Ishikawa (cell line): ENCODE results near the gene MYO5A.

Experiments used
- CEBPB ChIP-seq: IDR thresholded peaks from 2 replicates; pipeline ENCODE4 v1.6.1; 2012
- CREB1 ChIP-seq: IDR thresholded peaks from 2 replicates; pipeline ENCODE4 v1.6.1; 2012; ENCODE audit warnings: low read depth
- EGR1 ChIP-seq: IDR thresholded peaks from 2 replicates; pipeline ENCODE4 v1.6.1; 2012
- EP300 ChIP-seq: IDR thresholded peaks from 2 replicates; pipeline ENCODE4 v1.6.1; 2012; ENCODE audit warnings: borderline replicate concordance
- FOXM1 ChIP-seq: IDR thresholded peaks from 2 replicates; pipeline ENCODE4 v1.6.1; 2012; ENCODE audit warnings: low read depth, borderline replicate concordance
- MAX ChIP-seq: IDR thresholded peaks from 2 replicates; pipeline ENCODE4 v1.6.1; 2012
- NFIC ChIP-seq: IDR thresholded peaks from 2 replicates; pipeline ENCODE4 v1.6.1; 2012
- RAD21 ChIP-seq: IDR thresholded peaks from 2 replicates; pipeline ENCODE4 v1.6.1; 2012; ENCODE audit warnings: low read depth
- REST ChIP-seq: IDR thresholded peaks from 2 replicates; pipeline ENCODE4 v1.6.1; 2012; ENCODE audit warnings: low read depth, mild to moderate bottlenecking
- TAF1 ChIP-seq: IDR thresholded peaks from 2 replicates; pipeline ENCODE4 v1.6.1; 2012; ENCODE audit warnings: low read depth, mild to moderate bottlenecking
- TCF12 ChIP-seq: IDR thresholded peaks from 2 replicates; pipeline ENCODE4 v1.6.1; 2012; ENCODE audit warnings: low read depth
- TEAD4 ChIP-seq: IDR thresholded peaks from 2 replicates; pipeline ENCODE4 v1.6.1; 2012
- USF1 ChIP-seq: IDR thresholded peaks from 2 replicates; pipeline ENCODE4 v1.6.1; 2012
- YY1 ChIP-seq: IDR thresholded peaks from 2 replicates; pipeline ENCODE4 v1.6.1; 2012; ENCODE audit warnings: low read depth
- ZBTB7A ChIP-seq: IDR thresholded peaks from 2 replicates; pipeline ENCODE4 v1.6.1; 2012; ENCODE audit warnings: low read depth

MYO5A gene

GRCh38 chr15:52503788-52504496 lies 24.7 kb downstream of the MYO5A start:
- TF ChIP-seq TEAD4 (no peak), REST (no peak), NFIC (no peak), USF1 (no peak), TCF12 (no peak)

GRCh38 chr15:52502608-52503007 lies 26.1 kb downstream of the MYO5A start:
- TF ChIP-seq YY1 (no peak), EP300 (no peak), USF1 (no peak), TAF1 (no peak), TEAD4 (no peak), RAD21 (no peak), FOXM1 (no peak), CEBPB (no peak), CREB1 (no peak), MAX (no peak), EGR1 (no peak), TCF12 (no peak)

GRCh38 chr15:52499506-52499905 lies 29.2 kb downstream of the MYO5A start:
- no peak for TF ChIP-seq TCF12
- no peak for TF ChIP-seq CREB1
- TF ChIP-seq NFIC, result no peak
- TF ChIP-seq TEAD4, result no peak
- TF ChIP-seq MAX, result no peak
- no peak for TF ChIP-seq YY1
- TF ChIP-seq EP300, result no peak
- TF ChIP-seq EGR1, result no peak
- no peak for TF ChIP-seq FOXM1
- no peak for TF ChIP-seq RAD21
- TF ChIP-seq CEBPB, result no peak

GRCh38 chr15:52498706-52499105 lies 30.0 kb downstream of the MYO5A start:
- no peak for TF ChIP-seq MAX
- TF ChIP-seq NFIC, result no peak
- TF ChIP-seq TEAD4, result no peak
- TF ChIP-seq TCF12, result no peak
- no peak for TF ChIP-seq RAD21
- TF ChIP-seq TAF1, result no peak
- no peak for TF ChIP-seq ZBTB7A
- TF ChIP-seq YY1, result no peak
- TF ChIP-seq EGR1, result no peak
- no peak for TF ChIP-seq CEBPB
- TF ChIP-seq REST, result no peak
- TF ChIP-seq EP300, result no peak
- TF ChIP-seq FOXM1, result no peak
- no peak for TF ChIP-seq CREB1
- TF ChIP-seq USF1, result no peak

GRCh38 chr15:52496776-52497470 lies 31.8 kb downstream of the MYO5A start:
- TF ChIP-seq EP300, result no peak
- no peak for TF ChIP-seq TCF12
- no peak for TF ChIP-seq TAF1
- TF ChIP-seq TEAD4, result no peak
- TF ChIP-seq FOXM1, result no peak
- no peak for TF ChIP-seq REST
- TF ChIP-seq CEBPB, result no peak
- no peak for TF ChIP-seq YY1
- TF ChIP-seq EGR1, result no peak
- TF ChIP-seq USF1, result no peak
- no peak for TF ChIP-seq RAD21
- no peak for TF ChIP-seq ZBTB7A
- no peak for TF ChIP-seq MAX
- no peak for TF ChIP-seq CREB1
- no peak for TF ChIP-seq NFIC
